Activated T-helper 2 cell treated with anti-CD3 and anti-CD28 coated beads, Interferon-gamma antibody, Interleukin-2, Interleukin-4, amounts not matched to agents 10 μg/mL and 5 μg/mL and 100 μg/mL, durations not matched to agents 14 hours and 24 hours and 36 hours (primary cell): ENCODE data around the gene B2M. TPM values are rescaled to one million over a fixed set of nuclear protein-coding genes. Genes with fewer than 3 reads are reported as not detected.
A peak's percentile ranks its signal among the peaks of the same experiment; 100 is the strongest.
"Not testable (repeated sequence)": the region's sequence is repeated elsewhere in the genome, so short reads cannot be mapped to it uniquely, and the experiment has no call there.

Source experiments
- DNase-seq: peaks from one replicate; pipeline ENCODE4 v3.0.0; 2021; ENCODE audit warnings: low spot score
- H3K27ac Mint-ChIP-seq: one replicate; pipeline ENCODE4 v1.8.0; 2021; ENCODE audit warnings: mixed read lengths
- H3K27me3 Mint-ChIP-seq: one replicate; pipeline ENCODE4 v1.8.0; 2021; ENCODE audit warnings: low read depth, mixed read lengths
- H3K36me3 Mint-ChIP-seq: one replicate; pipeline ENCODE4 v1.8.0; 2021; ENCODE audit warnings: low read depth, mixed read lengths
- H3K4me1 Mint-ChIP-seq: one replicate; pipeline ENCODE4 v1.8.0; 2021; ENCODE audit warnings: low read depth, mixed read lengths
- H3K4me3 Mint-ChIP-seq: one replicate; pipeline ENCODE4 v1.8.0; 2021; ENCODE audit warnings: low read depth, mild to moderate bottlenecking, moderate library complexity, mixed read lengths
- H3K9me3 Mint-ChIP-seq: one replicate; pipeline ENCODE4 v1.8.0; 2021; ENCODE audit warnings: mixed read lengths
- intact Hi-C: fragments of 100-400 bp; cut with micrococcal nuclease; formaldehyde crosslinking; loops from one replicate; pipeline ENCODE4 v1.15.1; 2023
- total RNA-seq: library from RNA; stranded (reverse); gene quantifications from 2 replicates; pipeline ENCODE4 v1.2.3, GENCODE V29; 2022

Gene B2M
- total RNA-seq, 1 donor from 2014 or later = 4,961 TPM

- intact Hi-C loops = loop anchor here (1.0 to 2.0 kb wide), 3 partner anchors 13 to 52 kb away; partner anchors contain the start of genes B2M, PATL2 and SPG11
- no peak for DNase-seq
- H3K27me3 Mint-ChIP-seq = no peaks in the 10 kb centered on the region
- H3K4me3 Mint-ChIP-seq = peak overlapping the region; percentile 72
- H3K27ac Mint-ChIP-seq = peak overlapping the region; percentile 95
- H3K9me3 Mint-ChIP-seq = no peaks in the 10 kb centered on the region
- H3K4me1 Mint-ChIP-seq = peaks cover 60% of the 10 kb centered on the region
- peaks cover 3% of the 10 kb centered on the region for H3K36me3 Mint-ChIP-seq
These were observed 34.6 kb upstream of the B2M start for GRCh38 chr15:44676676-44677075.

- H3K4me3 Mint-ChIP-seq = peak overlapping the region; percentile 60
- H3K27ac Mint-ChIP-seq = peak overlapping the region; percentile 87
- peaks cover 18% of the 10 kb centered on the region for H3K9me3 Mint-ChIP-seq
- DNase-seq = no peak
- peaks cover 30% of the 10 kb centered on the region for H3K36me3 Mint-ChIP-seq
- H3K4me1 Mint-ChIP-seq = peaks cover 67% of the 10 kb centered on the region
- H3K27me3 Mint-ChIP-seq = no peaks in the 10 kb centered on the region
- intact Hi-C loops = loop anchor here (2.0 kb wide), 2 partner anchors 15 to 19 kb away; no protein-coding TSS in a partner anchor
These were observed 29.1 kb upstream of the B2M start for GRCh38 chr15:44682211-44682610.

- H3K4me1 Mint-ChIP-seq = peaks cover 64% of the 10 kb centered on the region
- DNase-seq = peak; percentile 80
- H3K27me3 Mint-ChIP-seq = not testable (repeated sequence)
- H3K9me3 Mint-ChIP-seq = peaks cover 24% of the 10 kb centered on the region
- H3K36me3 Mint-ChIP-seq = peaks cover 36% of the 10 kb centered on the region
- H3K27ac Mint-ChIP-seq = peak overlapping the region; percentile 87
- intact Hi-C loops = loop anchor here (2.0 kb wide), 2 partner anchors 16 to 18 kb away; no protein-coding TSS in a partner anchor
- H3K4me3 Mint-ChIP-seq = peak overlapping the region; percentile 60
These were observed 28.3 kb upstream of the B2M start for GRCh38 chr15:44682809-44683682.

GRCh38 chr15:44689318-44689717 lies 22.0 kb upstream of the B2M start:
- H3K27ac Mint-ChIP-seq, intact Hi-C loops, H3K4me3 Mint-ChIP-seq, DNase-seq, H3K27me3 Mint-ChIP-seq: not testable (repeated sequence)
- Mint-ChIP-seq H3K36me3 (peaks cover 35% of the 10 kb centered on the region), H3K4me1 (peaks cover 18% of the 10 kb centered on the region), H3K9me3 (peaks cover 27% of the 10 kb centered on the region)

- Mint-ChIP-seq H3K9me3 (peaks cover 23% of the 10 kb centered on the region), H3K36me3 (peaks cover 27% of the 10 kb centered on the region), H3K4me1 (peaks cover 18% of the 10 kb centered on the region)
- intact Hi-C loops, H3K4me3 Mint-ChIP-seq, H3K27ac Mint-ChIP-seq, DNase-seq, H3K27me3 Mint-ChIP-seq: not testable (repeated sequence)
These were observed 21.1 kb upstream of the B2M start for GRCh38 chr15:44690245-44690644.

GRCh38 chr15:44692659-44693058 lies 18.7 kb upstream of the B2M start:
- Mint-ChIP-seq H3K4me3 (no peak overlapping the region), H3K9me3 (peaks cover 7% of the 10 kb centered on the region), H3K27me3 (peaks cover 6% of the 10 kb centered on the region), H3K36me3 (peaks cover 12% of the 10 kb centered on the region), H3K4me1 (peaks cover 12% of the 10 kb centered on the region), H3K27ac (no peak overlapping the region)
- intact Hi-C loops = no loop called here
- DNase-seq = no peak

- peaks cover 2% of the 10 kb centered on the region for H3K9me3 Mint-ChIP-seq
- peaks cover 5% of the 10 kb centered on the region for H3K36me3 Mint-ChIP-seq
- no peak overlapping the region for H3K27ac Mint-ChIP-seq
- H3K4me3 Mint-ChIP-seq = no peak overlapping the region
- DNase-seq = no peak
- peaks cover 10% of the 10 kb centered on the region for H3K27me3 Mint-ChIP-seq
- peaks cover 11% of the 10 kb centered on the region for H3K4me1 Mint-ChIP-seq
- intact Hi-C loops = no loop called here
These were observed 16.9 kb upstream of the B2M start for GRCh38 chr15:44694416-44694815.

- peaks cover 10% of the 10 kb centered on the region for H3K27me3 Mint-ChIP-seq
These were observed 16.0 kb upstream of the B2M start for GRCh38 chr15:44695294-44695693.

GRCh38 chr15:44697014-44697413 lies 14.3 kb upstream of the B2M start:
- no peak overlapping the region for H3K4me3 Mint-ChIP-seq
- peaks cover 16% of the 10 kb centered on the region for H3K4me1 Mint-ChIP-seq
- intact Hi-C loops = no loop called here
- DNase-seq = no peak
- peaks cover 19% of the 10 kb centered on the region for H3K36me3 Mint-ChIP-seq
- no peak overlapping the region for H3K27ac Mint-ChIP-seq
- peaks cover 10% of the 10 kb centered on the region for H3K27me3 Mint-ChIP-seq
- H3K9me3 Mint-ChIP-seq = peaks cover 24% of the 10 kb centered on the region

More at GRCh38 chr15:44695294-44695693, 16.0 kb upstream of the B2M start:
- peaks cover 11% of the 10 kb centered on the region for H3K9me3 Mint-ChIP-seq
- peaks cover 11% of the 10 kb centered on the region for H3K4me1 Mint-ChIP-seq
- no peak overlapping the region for H3K27ac Mint-ChIP-seq
- intact Hi-C loops = no loop called here
- no peak for DNase-seq
- H3K4me3 Mint-ChIP-seq = no peak overlapping the region
- H3K36me3 Mint-ChIP-seq = peaks cover 10% of the 10 kb centered on the region

GRCh38 chr15:44698641-44699040 lies 12.7 kb upstream of the B2M start:
- no peak overlapping the region for H3K4me3 Mint-ChIP-seq
- H3K27ac Mint-ChIP-seq = no peak overlapping the region
- peaks cover 16% of the 10 kb centered on the region for H3K4me1 Mint-ChIP-seq
- H3K9me3 Mint-ChIP-seq = peaks cover 40% of the 10 kb centered on the region
- H3K27me3 Mint-ChIP-seq = peaks cover 10% of the 10 kb centered on the region
- intact Hi-C loops = no loop called here
- H3K36me3 Mint-ChIP-seq = peaks cover 31% of the 10 kb centered on the region
- no peak for DNase-seq

- H3K36me3 Mint-ChIP-seq = peaks cover 48% of the 10 kb centered on the region
- H3K27me3 Mint-ChIP-seq = peaks cover 10% of the 10 kb centered on the region
- not testable (repeated sequence) for H3K27ac Mint-ChIP-seq, H3K4me3 Mint-ChIP-seq, DNase-seq
- peaks cover 58% of the 10 kb centered on the region for H3K9me3 Mint-ChIP-seq
- intact Hi-C loops = loop anchor here (2.0 kb wide), 1 partner anchor 18 kb away; no protein-coding TSS in a partner anchor
- H3K4me1 Mint-ChIP-seq = peaks cover 13% of the 10 kb centered on the region
These were observed 10.6 kb upstream of the B2M start for GRCh38 chr15:44700676-44701075.

- no peak overlapping the region for H3K27ac Mint-ChIP-seq
- no peak for DNase-seq
- H3K36me3 Mint-ChIP-seq = peaks cover 60% of the 10 kb centered on the region
These were observed 5.3 kb upstream of the B2M start for GRCh38 chr15:44705986-44706385.

GRCh38 chr15:44706401-44706800 lies 4.9 kb upstream of the B2M start:
- Mint-ChIP-seq H3K27me3 (no peaks in the 10 kb centered on the region), H3K9me3 (peaks cover 40% of the 10 kb centered on the region), H3K36me3 (peaks cover 62% of the 10 kb centered on the region), H3K4me1 (peaks cover 27% of the 10 kb centered on the region), H3K27ac (no peak overlapping the region), H3K4me3 (no peak overlapping the region)
- no peak for DNase-seq
- intact Hi-C loops = no loop called here

More at GRCh38 chr15:44705986-44706385, 5.3 kb upstream of the B2M start:
- intact Hi-C loops = no loop called here
- no peak overlapping the region for H3K4me3 Mint-ChIP-seq
- no peaks in the 10 kb centered on the region for H3K27me3 Mint-ChIP-seq
- H3K9me3 Mint-ChIP-seq = peaks cover 41% of the 10 kb centered on the region
- H3K4me1 Mint-ChIP-seq = peaks cover 28% of the 10 kb centered on the region
